ENCODE results near the gene HS6ST3. TPM values are rescaled to one million over a fixed set of nuclear protein-coding genes. Genes with fewer than 3 reads are reported as not detected.

HS6ST3 gene
- total RNA-seq, 4 donors from 2014 or later, result 0.97 to 2.2 (median 2.0) TPM

DNA sequence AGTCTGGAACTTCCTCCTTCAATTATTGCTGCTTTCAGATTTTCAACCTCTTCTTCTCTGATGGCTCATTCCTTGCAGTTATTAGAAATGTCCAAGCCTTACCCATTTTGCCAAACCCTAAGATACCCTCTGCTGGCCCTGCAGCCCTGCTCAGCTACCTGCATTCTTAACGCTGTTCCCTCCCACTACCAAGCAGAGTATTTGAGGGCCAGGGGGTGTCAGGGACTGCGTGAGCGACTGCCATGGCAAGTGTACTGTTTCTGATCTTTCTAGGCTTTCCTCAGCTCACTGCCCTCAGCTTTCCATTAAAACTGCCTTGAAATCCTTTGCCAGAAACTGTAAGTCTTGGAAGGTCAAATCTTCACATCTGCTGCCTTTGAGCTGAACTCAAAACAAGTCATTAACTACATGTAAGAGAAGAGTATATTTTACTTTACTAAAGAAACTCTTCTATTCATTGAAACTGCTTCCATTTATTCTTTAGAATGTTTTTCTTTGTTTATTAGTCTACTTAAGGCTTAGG, 41.0 kb downstream of the HS6ST3 start:
- Histone ChIP-seq H3K4me1 (no peaks in the 10 kb centered on the region), H3K9me3 (no peaks in the 10 kb centered on the region), H3K27ac (no peak overlapping the region), H3K27me3 (no peaks in the 10 kb centered on the region), H3K36me3 (no peaks in the 10 kb centered on the region), H3K4me3 (no peak overlapping the region)
- TF ChIP-seq POLR2A (IDR thresholded peaks at IDR 0.05), result no peak
- TF ChIP-seq, protein P1, sequence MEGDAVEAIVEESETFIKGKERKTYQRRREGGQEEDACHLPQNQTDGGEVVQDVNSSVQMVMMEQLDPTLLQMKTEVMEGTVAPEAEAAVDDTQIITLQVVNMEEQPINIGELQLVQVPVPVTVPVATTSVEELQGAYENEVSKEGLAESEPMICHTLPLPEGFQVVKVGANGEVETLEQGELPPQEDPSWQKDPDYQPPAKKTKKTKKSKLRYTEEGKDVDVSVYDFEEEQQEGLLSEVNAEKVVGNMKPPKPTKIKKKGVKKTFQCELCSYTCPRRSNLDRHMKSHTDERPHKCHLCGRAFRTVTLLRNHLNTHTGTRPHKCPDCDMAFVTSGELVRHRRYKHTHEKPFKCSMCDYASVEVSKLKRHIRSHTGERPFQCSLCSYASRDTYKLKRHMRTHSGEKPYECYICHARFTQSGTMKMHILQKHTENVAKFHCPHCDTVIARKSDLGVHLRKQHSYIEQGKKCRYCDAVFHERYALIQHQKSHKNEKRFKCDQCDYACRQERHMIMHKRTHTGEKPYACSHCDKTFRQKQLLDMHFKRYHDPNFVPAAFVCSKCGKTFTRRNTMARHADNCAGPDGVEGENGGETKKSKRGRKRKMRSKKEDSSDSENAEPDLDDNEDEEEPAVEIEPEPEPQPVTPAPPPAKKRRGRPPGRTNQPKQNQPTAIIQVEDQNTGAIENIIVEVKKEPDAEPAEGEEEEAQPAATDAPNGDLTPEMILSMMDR (IDR thresholded peaks at IDR 0.05 in 4 of 5, conservative IDR thresholded peaks at IDR 0.05 in 1 of 5), result no peak
- in situ Hi-C loops (cut with MboI; ENCODE audit: low sequenced_read_pairs in 4 of 4), result no loop called here
- no peak for ATAC-seq
- no peak for DNase-seq
- intact Hi-C loops (cut with DNase I; ENCODE audit: low total_unique reads), result no loop called here

DNA sequence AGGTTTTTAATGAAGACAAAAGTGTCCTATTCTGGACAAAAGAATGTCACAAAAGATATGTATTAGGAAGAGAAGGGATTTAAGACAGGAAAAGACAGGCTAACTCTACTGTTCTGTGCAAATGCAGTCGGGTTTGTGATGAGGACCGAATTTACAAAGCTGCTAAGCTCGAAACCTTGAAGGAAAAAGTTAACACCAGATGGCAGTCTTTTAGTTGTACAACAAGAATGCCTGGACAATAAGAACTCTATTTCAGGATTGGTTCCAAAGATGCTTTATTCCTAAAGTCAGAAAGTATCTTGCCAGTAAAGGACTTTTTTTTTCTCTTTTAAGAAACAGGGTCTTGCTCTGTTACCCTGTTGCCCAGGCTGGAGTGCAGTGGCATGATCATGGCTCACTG, 51.1 kb downstream of the HS6ST3 start:
- no peak for DNase-seq
- H3K9me3 ChIP-seq, result no peaks in the 10 kb centered on the region
- no peaks in the 10 kb centered on the region for H3K36me3 ChIP-seq
- no peak overlapping the region for H3K4me3 ChIP-seq
- no peak overlapping the region for H3K27ac ChIP-seq
- intact Hi-C loops (cut with DNase I; ENCODE audit: low total_unique reads) (no loop called here), in situ Hi-C loops (cut with MboI; ENCODE audit: low sequenced_read_pairs in 4 of 4) (no loop called here)
- no peak for ATAC-seq
- no peaks in the 10 kb centered on the region for H3K27me3 ChIP-seq
- TF ChIP-seq, protein P1 (IDR thresholded peaks at IDR 0.05 in 4 of 5, conservative IDR thresholded peaks at IDR 0.05 in 1 of 5), result peak in 1 of 5 experiments; percentile 8
- TF ChIP-seq POLR2A (IDR thresholded peaks at IDR 0.05), result no peak
- no peaks in the 10 kb centered on the region for H3K4me1 ChIP-seq

DNA sequence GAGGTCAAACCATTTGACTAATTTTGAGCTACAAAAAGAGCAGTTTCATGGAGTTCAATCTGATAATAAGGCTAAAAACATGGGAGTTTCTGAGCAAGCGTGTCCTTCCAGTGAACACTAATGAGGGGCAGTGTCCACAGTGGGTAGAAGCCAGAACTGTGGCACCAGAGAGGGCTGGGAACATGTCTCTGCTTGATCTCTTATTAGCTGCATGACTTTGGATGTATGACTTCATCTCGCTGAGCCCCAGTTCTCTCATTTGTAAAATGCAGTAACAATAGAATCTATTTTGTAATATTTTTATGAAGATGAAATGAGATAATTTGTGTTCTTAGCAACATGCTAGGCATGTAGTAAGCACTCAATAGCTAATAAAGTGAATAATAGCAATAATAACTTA, 69.8 kb downstream of the HS6ST3 start:
- H3K27ac ChIP-seq, result no peak overlapping the region
- no peaks in the 10 kb centered on the region for H3K27me3 ChIP-seq
- no peaks in the 10 kb centered on the region for H3K36me3 ChIP-seq
- no peaks in the 10 kb centered on the region for H3K9me3 ChIP-seq
- intact Hi-C loops (cut with DNase I; ENCODE audit: low total_unique reads), result no loop called here
- DNase-seq (no peak), ATAC-seq (no peak)
- H3K4me1 ChIP-seq, result no peaks in the 10 kb centered on the region
- H3K4me3 ChIP-seq, result no peak overlapping the region
- TF ChIP-seq POLR2A (IDR thresholded peaks at IDR 0.05), result no peak
- TF ChIP-seq, protein P1 (IDR thresholded peaks at IDR 0.05 in 4 of 5, conservative IDR thresholded peaks at IDR 0.05 in 1 of 5), result no peak
- in situ Hi-C loops (cut with MboI; ENCODE audit: low sequenced_read_pairs in 4 of 4), result no loop called here

DNA sequence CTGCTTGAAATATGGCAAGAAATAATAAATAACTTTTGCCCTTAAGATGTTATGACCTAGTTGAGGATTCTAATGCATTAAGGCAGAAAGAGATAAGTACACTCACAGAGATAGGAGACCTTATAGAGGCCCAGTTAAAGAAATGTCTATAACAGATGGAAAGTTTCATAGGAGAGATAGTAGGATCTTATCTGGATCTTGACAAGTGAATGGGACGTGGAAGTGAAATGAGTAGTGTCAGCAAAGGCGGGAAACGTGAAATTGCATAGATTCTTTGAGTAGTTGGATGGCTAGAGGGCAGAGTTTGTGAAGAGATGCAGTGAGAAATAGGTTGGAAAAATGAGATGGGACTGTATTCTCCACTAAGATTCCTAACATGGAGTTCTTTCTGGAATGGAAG, 71.2 kb downstream of the HS6ST3 start:
- no peak overlapping the region for H3K4me3 ChIP-seq
- DNase-seq, result no peak
- no peaks in the 10 kb centered on the region for H3K4me1 ChIP-seq
- intact Hi-C loops (cut with DNase I; ENCODE audit: low total_unique reads) (no loop called here), in situ Hi-C loops (cut with MboI; ENCODE audit: low sequenced_read_pairs in 4 of 4) (no loop called here)
- TF ChIP-seq, protein P1 (IDR thresholded peaks at IDR 0.05 in 4 of 5, conservative IDR thresholded peaks at IDR 0.05 in 1 of 5), result no peak
- TF ChIP-seq POLR2A (IDR thresholded peaks at IDR 0.05), result no peak
- H3K27ac ChIP-seq, result no peak overlapping the region
- ATAC-seq, result no peak
- H3K36me3 ChIP-seq, result no peaks in the 10 kb centered on the region
- H3K9me3 ChIP-seq, result no peaks in the 10 kb centered on the region
- no peaks in the 10 kb centered on the region for H3K27me3 ChIP-seq

DNA sequence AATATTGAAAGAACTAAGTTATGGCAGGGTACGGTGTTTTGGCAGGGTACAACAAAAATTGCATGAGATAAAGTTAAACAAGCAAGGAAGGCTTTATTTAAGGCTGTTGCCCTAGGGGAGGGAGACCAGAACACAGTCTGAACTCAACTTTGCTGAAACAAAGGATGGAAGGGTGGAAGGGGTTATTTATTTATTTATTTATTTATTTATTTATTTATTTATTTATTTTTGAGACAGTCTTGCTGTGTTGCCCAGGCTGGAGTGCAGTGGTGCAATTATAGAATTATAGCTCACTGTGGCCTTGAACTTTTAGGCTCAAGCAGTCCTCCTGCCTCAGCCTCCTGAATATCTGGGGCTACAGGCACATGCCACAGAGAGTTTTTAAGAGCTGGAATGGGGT, 75.9 kb downstream of the HS6ST3 start:
- no peak overlapping the region for H3K27ac ChIP-seq
- no peaks in the 10 kb centered on the region for H3K36me3 ChIP-seq
- H3K9me3 ChIP-seq, result no peaks in the 10 kb centered on the region
- no peaks in the 10 kb centered on the region for H3K27me3 ChIP-seq
- intact Hi-C loops (cut with DNase I; ENCODE audit: low total_unique reads) (no loop called here), in situ Hi-C loops (cut with MboI; ENCODE audit: low sequenced_read_pairs in 4 of 4) (no loop called here)
- DNase-seq (no peak), ATAC-seq (no peak)
- no peak overlapping the region for H3K4me3 ChIP-seq
- TF ChIP-seq POLR2A (IDR thresholded peaks at IDR 0.05), result no peak
- TF ChIP-seq, protein P1 (IDR thresholded peaks at IDR 0.05 in 4 of 5, conservative IDR thresholded peaks at IDR 0.05 in 1 of 5), result no peak
- no peaks in the 10 kb centered on the region for H3K4me1 ChIP-seq
